HG03460 (cell line): ENCODE results near the gene SGK1.
"Not testable (repeated sequence)": the region's sequence is repeated elsewhere in the genome, so short reads cannot be mapped to it uniquely, and the experiment has no call there.

Experiments
- ATAC-seq: cut with Tn5 transposase; IDR thresholded peaks from one replicate; pipeline ENCODE4 v1.9.1; 2021; ENCODE audit not compliant: unreplicated experiment

SGK1 gene

GRCh38 chr6:134328792-134329191 is 10.9 kb upstream of the SGK1 start:
- no peak for ATAC-seq

- ATAC-seq, result no peak
These were observed 10.2 kb upstream of the SGK1 start for GRCh38 chr6:134328138-134328537.

GRCh38 chr6:134326192-134326591 is 8.3 kb upstream of the SGK1 start:
- ATAC-seq, result not testable (repeated sequence)

GRCh38 chr6:134324766-134325165 is 6.9 kb upstream of the SGK1 start:
- no peak for ATAC-seq

- ATAC-seq, result no peak
These were observed 6.2 kb upstream of the SGK1 start for GRCh38 chr6:134324141-134324540.

- ATAC-seq, result no peak
These were observed 5.8 kb upstream of the SGK1 start for GRCh38 chr6:134323698-134324097.

GRCh38 chr6:134323294-134323693 is 5.4 kb upstream of the SGK1 start:
- ATAC-seq, result no peak

- ATAC-seq, result no peak
These were observed 4.3 kb upstream of the SGK1 start for GRCh38 chr6:134322216-134322615.

GRCh38 chr6:134321246-134321645 is 3.3 kb upstream of the SGK1 start:
- ATAC-seq, result no peak

- not testable (repeated sequence) for ATAC-seq
These were observed 1.8 kb upstream of the SGK1 start for GRCh38 chr6:134319686-134320085.

GRCh38 chr6:134318974-134319281 is 1.0 kb upstream of the SGK1 start:
- ATAC-seq, result no peak

- no peak for ATAC-seq
These were observed 493 bp upstream of the SGK1 start for GRCh38 chr6:134318236-134318973.

- ATAC-seq, result no peak
These were observed 1.0 kb downstream of the SGK1 start for GRCh38 chr6:134316733-134317431.

- no peak for ATAC-seq
These were observed 1.9 kb downstream of the SGK1 start for GRCh38 chr6:134315974-134316441.

- no peak for ATAC-seq
These were observed 2.7 kb downstream of the SGK1 start for GRCh38 chr6:134315189-134315588.

GRCh38 chr6:134314006-134314821 is 3.7 kb downstream of the SGK1 start:
- ATAC-seq, result no peak

GRCh38 chr6:134312038-134312660 is 5.8 kb downstream of the SGK1 start:
- no peak for ATAC-seq

GRCh38 chr6:134310817-134311216 is 7.1 kb downstream of the SGK1 start:
- ATAC-seq, result no peak

GRCh38 chr6:134309983-134310605 is 7.8 kb downstream of the SGK1 start:
- no peak for ATAC-seq

- no peak for ATAC-seq
These were observed 8.7 kb downstream of the SGK1 start for GRCh38 chr6:134309227-134309626.

- ATAC-seq, result no peak
These were observed 9.1 kb downstream of the SGK1 start for GRCh38 chr6:134308800-134309199.
